Caco-2 (cell line): Measurements from ENCODE around the gene D2HGDH. TPM values are rescaled to one million over a fixed set of nuclear protein-coding genes. Genes with fewer than 3 reads are reported as not detected.

ENCODE experiments used
- BruUV-seq: library from RNA; stranded (reverse); fragments of 400-500 nt; replicated peaks from 2 replicates; lab custom pipeline; 2021; lab: Mats Ljungman, UMichigan
- CTCF ChIA-PET: fragments of 300-600 bp; sonication (Branson Sonifier 250); formaldehyde crosslinking; loops from one replicate; lab custom pipeline; 2022; ENCODE audit warnings: antibody characterized with exemption; lab: Charles Lee
- POLR2A ChIA-PET: fragments of 300-600 bp; sonication (Branson Sonifier 250); formaldehyde crosslinking; loops from one replicate; lab custom pipeline; 2022; ENCODE audit warnings: antibody characterized with exemption; lab: Charles Lee
- DNase-seq, 2 experiments: peaks; one replicate each; pipeline versions ENCODE4 v3.0.0 to v3.0.0-alpha.2; 2020 to 2022
- H3K27me3 ChIP-seq: replicated peaks from 2 replicates; pipeline ENCODE4 v1.6.0; 2011; ENCODE audit warnings: low read length; ENCODE audit not compliant: control insufficient read depth, insufficient read depth
- H3K36me3 ChIP-seq: 2 replicates; pipeline ENCODE4 v1.5.1; 2011; ENCODE audit warnings: low read length; ENCODE audit not compliant: control insufficient read depth, insufficient read depth
- H3K4me1 ChIP-seq: fragments of 250-450 bp; sonication (Bioruptor Pico); 2 replicates; pipeline ENCODE4 v1.5.1; 2020; ENCODE audit warnings: mild to moderate bottlenecking
- H3K4me3 ChIP-seq: 2 replicates; pipeline ENCODE4 v1.5.1; 2011; ENCODE audit warnings: low read depth, mild to moderate bottlenecking, control low read depth, low read length
- H3K9me3 ChIP-seq: fragments of 250-450 bp; sonication (Bioruptor Pico); 2 replicates; pipeline ENCODE4 v1.5.1; 2020; ENCODE audit warnings: mild to moderate bottlenecking, moderate library complexity
- H3K27ac Mint-ChIP-seq: one replicate; pipeline ENCODE4 v1.8.0; 2022; ENCODE audit warnings: mixed read lengths; ENCODE audit not compliant: unreplicated experiment
- H3K27me3 Mint-ChIP-seq: one replicate; pipeline ENCODE4 v1.8.0; 2022; ENCODE audit warnings: mixed read lengths; ENCODE audit not compliant: insufficient read depth, unreplicated experiment
- H3K36me3 Mint-ChIP-seq: one replicate; pipeline ENCODE4 v1.8.0; 2022; ENCODE audit warnings: mild to moderate bottlenecking, mixed read lengths; ENCODE audit not compliant: insufficient read depth, unreplicated experiment
- H3K4me1 Mint-ChIP-seq: one replicate; pipeline ENCODE4 v1.8.0; 2022; ENCODE audit warnings: low read depth, mixed read lengths; ENCODE audit not compliant: unreplicated experiment
- H3K4me3 Mint-ChIP-seq: one replicate; pipeline ENCODE4 v1.8.0; 2022; ENCODE audit warnings: mild to moderate bottlenecking, moderate library complexity, mixed read lengths; ENCODE audit not compliant: unreplicated experiment
- H3K9me3 Mint-ChIP-seq: one replicate; pipeline ENCODE4 v1.8.0; 2022; ENCODE audit warnings: mixed read lengths; ENCODE audit not compliant: unreplicated experiment
- CTCF ChIP-seq, 2 experiments: fragments of 200-600 bp in 1 of 2; IDR thresholded peaks; 1 replicate in 1 of 2; 2 replicates in 1 of 2; pipeline versions ENCODE4 v1.5.1 to v1.8.0; 2011 to 2022; ENCODE audit warnings: antibody characterized with exemption in 1 of 2, control low read depth in 1 of 2, inconsistent platforms in 1 of 2, low read depth in 1 of 2, low read length in 1 of 2, mild to moderate bottlenecking in 1 of 2, moderate library complexity in 1 of 2; ENCODE audit not compliant: insufficient read depth in 1 of 2, severe bottlenecking in 1 of 2, unreplicated experiment in 1 of 2
- intact Hi-C: fragments of 100-400 bp; cut with micrococcal nuclease; formaldehyde crosslinking; loops from one replicate; pipeline ENCODE4 v1.10.0; 2022; ENCODE audit not compliant: unreplicated experiment
- total RNA-seq: library from RNA; stranded (reverse); gene quantifications from 2 replicates; pipeline ENCODE4 v1.2.3, GENCODE V29; 2022

D2HGDH gene
- total RNA-seq, 1 experiment from 2014 or later: 35.4 TPM

- Mint-ChIP-seq H3K36me3 (peaks cover 54% of the 10 kb centered on the region), H3K4me3 (peak within 1 kb of the TSS; percentile 79), H3K27me3 (no peaks in the 10 kb centered on the region), H3K27ac (peak within 1 kb of the TSS; percentile 93), H3K9me3 (peaks cover 8% of the 10 kb centered on the region), H3K4me1 (no peaks in the 10 kb centered on the region)
- Histone ChIP-seq H3K27me3 (no peaks in the 10 kb centered on the region), H3K4me1 (no peaks in the 10 kb centered on the region), H3K36me3 (no peaks in the 10 kb centered on the region; the same call in 1 of the 2 replicates), H3K9me3 (no peaks in the 10 kb centered on the region), H3K4me3 (peak within 1 kb of the TSS; percentile 96)
- POLR2A ChIA-PET: interaction anchor here (1.0 to 3.3 kb wide), 4 partner anchors 9 to 77 kb away, joined by 3 to 44 read pairs (median 6); partner anchors contain the start of genes D2HGDH and DTYMK
- peak; percentile 93 to 95 for DNase-seq
- TF ChIP-seq CTCF (IDR thresholded peaks at IDR 0.05; ENCODE audit: insufficient read depth in 1 of 2, low read depth in 1 of 2, low read length in 1 of 2, severe bottlenecking in 1 of 2, unreplicated experiment in 1 of 2): no peak
- intact Hi-C loops: loop anchor here (1.0 to 2.0 kb wide), 3 partner anchors 15 to 180 kb away; partner anchors contain the start of genes D2HGDH and DTYMK
- CTCF ChIA-PET: interaction anchor here (0.7 to 1.5 kb wide), 2 partner anchors 15 to 84 kb away, joined by 3 to 7 read pairs; partner anchors contain the start of gene DTYMK
- no TSS peak for BruUV-seq
Measured at GRCh38 chr2:241701399-241702154, 32.9 kb upstream of the D2HGDH start, which contains the start of gene ING5. ING5 (plus strand) TSS chr2:241702039; CDS start chr2:241702066, 27 bp downstream.

- intact Hi-C loops: loop anchor here (1.0 kb wide), 2 partner anchors 32 to 179 kb away; partner anchors contain the start of gene D2HGDH
- no peaks in the 10 kb centered on the region for H3K4me1 Mint-ChIP-seq
- no peaks in the 10 kb centered on the region for H3K27me3 Mint-ChIP-seq
- Histone ChIP-seq H3K27me3 (no peaks in the 10 kb centered on the region), H3K36me3 (no peaks in the 10 kb centered on the region; the same call in 1 of the 2 replicates), H3K9me3 (no peaks in the 10 kb centered on the region), H3K4me1 (no peaks in the 10 kb centered on the region), H3K4me3 (peak overlapping the region; percentile 96)
- H3K27ac Mint-ChIP-seq: peak overlapping the region; percentile 63
- ChIA-PET CTCF (interaction anchor here (0.6 to 1.5 kb wide), 2 partner anchors 16 to 57 kb away, joined by 7 to 8 read pairs; partner anchors contain the start of gene DTYMK), POLR2A (interaction anchor here (0.6 to 3.3 kb wide), 5 partner anchors 10 to 85 kb away, joined by 3 to 44 read pairs (median 4); partner anchors contain the start of genes D2HGDH and DTYMK)
- BruUV-seq: no TSS peak
- DNase-seq: peak; percentile 86 to 89
- H3K36me3 Mint-ChIP-seq: peaks cover 62% of the 10 kb centered on the region
- TF ChIP-seq CTCF (IDR thresholded peaks at IDR 0.05; ENCODE audit: insufficient read depth in 1 of 2, low read depth in 1 of 2, low read length in 1 of 2, severe bottlenecking in 1 of 2, unreplicated experiment in 1 of 2): peak; percentile 25 to 65
- peaks cover 8% of the 10 kb centered on the region for H3K9me3 Mint-ChIP-seq
- peak overlapping the region; percentile 79 for H3K4me3 Mint-ChIP-seq
Measured at GRCh38 chr2:241702155-241703031, 32.0 kb upstream of the D2HGDH start.
